GM23338 (cell line): Measurements from ENCODE around the gene FBXO8. TPM values are rescaled to one million over a fixed set of nuclear protein-coding genes. Genes with fewer than 3 reads are reported as not detected.

ENCODE experiments used
- ATAC-seq: fragments of 200-7000 bp; cut with Tn5 transposase; 3 replicates; pipeline ENCODE4 v1.9.1; 2020
- DNase-seq: peaks from one replicate; pipeline ENCODE4 v3.0.0-alpha.2; 2015; ENCODE audit warnings: low spot score
- H2AFZ ChIP-seq: fragments of 200-600 bp; sonication (generic); 2 replicates; pipeline ENCODE4 v1.8.0; 2016; ENCODE audit warnings: antibody characterized with exemption, mild to moderate bottlenecking, moderate library complexity
- H3F3A ChIP-seq: fragments of 200-600 bp; sonication (generic); replicated peaks from 2 replicates; pipeline ENCODE4 v1.8.0; 2017; ENCODE audit warnings: antibody characterized with exemption, mixed run types, low read depth
- H3K27ac ChIP-seq: fragments of 200-600 bp; sonication (generic); 2 replicates; pipeline ENCODE4 v1.6.1; 2016; ENCODE audit warnings: low read depth
- H3K27me3 ChIP-seq: fragments of 200-600 bp; sonication (generic); 2 replicates; pipeline ENCODE4 v1.8.0; 2016; ENCODE audit warnings: mild to moderate bottlenecking, mixed run types, moderate library complexity; ENCODE audit not compliant: insufficient read depth
- H3K36me3 ChIP-seq: fragments of 200-600 bp; sonication (generic); 2 replicates; pipeline ENCODE4 v1.8.0; 2016; ENCODE audit warnings: mild to moderate bottlenecking; ENCODE audit not compliant: insufficient read depth
- H3K4me1 ChIP-seq: fragments of 200-600 bp; sonication (generic); 2 replicates; pipeline ENCODE4 v1.8.0; 2016; ENCODE audit warnings: mild to moderate bottlenecking, moderate library complexity; ENCODE audit not compliant: insufficient read depth
- H3K4me2 ChIP-seq: fragments of 200-600 bp; sonication (generic); 2 replicates; pipeline ENCODE4 v1.7.1; 2017; ENCODE audit warnings: mixed run types
- H3K4me3 ChIP-seq: fragments of 200-600 bp; sonication (generic); 2 replicates; pipeline ENCODE4 v1.6.1; 2016; ENCODE audit warnings: mixed run types
- H3K79me2 ChIP-seq: fragments of 200-600 bp; sonication (generic); replicated peaks from 2 replicates; pipeline ENCODE4 v1.8.0; 2017; ENCODE audit warnings: mild to moderate bottlenecking; ENCODE audit not compliant: insufficient read depth
- H3K9me2 ChIP-seq: fragments of 200-600 bp; sonication (generic); 2 replicates; pipeline ENCODE4 v1.8.0; 2017; ENCODE audit not compliant: insufficient read depth
- H4K20me1 ChIP-seq: fragments of 200-600 bp; sonication (generic); replicated peaks from 2 replicates; pipeline ENCODE4 v1.8.0; 2017; ENCODE audit warnings: mild to moderate bottlenecking; ENCODE audit not compliant: insufficient read depth
- H3K27ac Mint-ChIP-seq: 2 replicates; pipeline ENCODE4 v1.8.0; 2020; ENCODE audit warnings: inconsistent platforms, mild to moderate bottlenecking, moderate library complexity, mixed read lengths
- H3K27me3 Mint-ChIP-seq: 3 replicates; pipeline ENCODE4 v1.8.0; 2022; ENCODE audit warnings: low read depth, mild to moderate bottlenecking, moderate library complexity, mixed read lengths, inconsistent platforms; ENCODE audit not compliant: insufficient read depth, poor library complexity
- H3K36me3 Mint-ChIP-seq: 3 replicates; pipeline ENCODE4 v1.8.0; 2021; ENCODE audit warnings: low read depth, mild to moderate bottlenecking, inconsistent platforms, moderate library complexity, mixed read lengths
- H3K4me1 Mint-ChIP-seq: 3 replicates; pipeline ENCODE4 v1.8.0; 2020; ENCODE audit warnings: mild to moderate bottlenecking, inconsistent platforms, mixed read lengths
- H3K4me3 Mint-ChIP-seq: 3 replicates; pipeline ENCODE4 v1.8.0; 2021; ENCODE audit warnings: moderate library complexity, mild to moderate bottlenecking, inconsistent platforms, mixed read lengths
- H3K9me3 Mint-ChIP-seq: 3 replicates; pipeline ENCODE4 v1.8.0; 2020; ENCODE audit warnings: moderate library complexity, mild to moderate bottlenecking, inconsistent platforms, mixed read lengths
- CREB1 ChIP-seq: fragments of 250-450 bp; sonication (Bioruptor Pico); IDR thresholded peaks from 2 replicates; pipeline ENCODE4 v1.5.0; 2020; ENCODE audit warnings: low read depth, mild to moderate bottlenecking, moderate library complexity
- EZH2 ChIP-seq: fragments of 200-600 bp; sonication (generic); IDR thresholded peaks from one replicate; pipeline ENCODE4 v1.8.0; 2017; ENCODE audit warnings: antibody characterized with exemption, mild to moderate bottlenecking, low read depth; ENCODE audit not compliant: unreplicated experiment
- STAT1 ChIP-seq: IDR thresholded peaks from one replicate; pipeline ENCODE4 v1.6.1; 2016; ENCODE audit warnings: antibody characterized with exemption; ENCODE audit not compliant: unreplicated experiment
- ZNF114 ChIP-seq: fragments of 250-450 bp; sonication (Bioruptor Pico); IDR thresholded peaks from 2 replicates; pipeline ENCODE4 v1.5.0; 2020; ENCODE audit warnings: mild to moderate bottlenecking, moderate library complexity
- polyA plus RNA-seq: library from polyadenylated mRNA; unstranded; fragments of >200 nt; fragmentation: Nextera tagmentation; extraction: Ambion mirVana; gene quantifications from 2 replicates; pipeline ENCODE4 v1.2.1, GENCODE V29; 2016
- total RNA-seq: library from RNA; depleted of rRNA; stranded (reverse); fragments of >200 nt; shearing (Covaris generic); gene quantifications from 2 replicates; pipeline ENCODE4 v1.2.3, GENCODE V29; 2014
- TF ChIP-seq, protein P1 (sequence below): fragments of 250-450 bp; sonication (Bioruptor Pico); IDR thresholded peaks from 2 replicates; pipeline ENCODE4 v1.5.0; 2020; ENCODE audit warnings: mild to moderate bottlenecking, moderate library complexity
- TF ChIP-seq, protein P2 (sequence below), 2 experiments: fragments of 200-600 bp in 1 of 2; sonication (generic) in 1 of 2; conservative IDR thresholded peaks; 2 replicates each; pipeline versions ENCODE4 v1.5.1 to v1.6.1; 2016 to 2017; ENCODE audit warnings: antibody characterized with exemption in 2 of 2, low read depth in 2 of 2, mild to moderate bottlenecking in 2 of 2, moderate library complexity in 1 of 2

Gene FBXO8
- total and polyA plus RNA-seq, 2 experiments from 2014 or later: 5.8 to 7.9 TPM

DNA sequence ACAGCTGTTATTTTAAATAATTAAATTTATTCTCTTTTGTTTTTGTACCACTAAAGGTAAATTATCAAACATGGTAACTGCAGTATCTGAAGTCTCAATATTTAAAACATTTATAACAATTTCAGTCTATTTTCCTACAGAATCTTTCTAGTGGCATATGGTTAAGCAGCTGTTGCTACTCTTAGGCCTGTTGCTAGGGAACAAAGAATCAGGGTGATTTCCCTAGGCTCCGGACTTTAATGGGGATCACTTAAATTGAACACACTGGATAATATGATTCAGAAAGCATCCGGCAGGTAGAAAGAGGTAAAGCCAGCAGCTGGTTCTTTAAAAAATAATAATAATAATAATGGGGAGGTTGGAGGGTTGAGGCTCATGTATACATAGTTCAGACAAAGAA is 17.6 kb downstream of the FBXO8 start:
- Histone ChIP-seq H3K4me2 (no peak overlapping the region), H3K9me2 (no peaks in the 10 kb centered on the region), H4K20me1 (no peaks in the 10 kb centered on the region), H3K27me3 (no peaks in the 10 kb centered on the region), H3F3A (no peaks in the 10 kb centered on the region), H3K79me2 (no peaks in the 10 kb centered on the region), H2AFZ (no peak overlapping the region), H3K36me3 (no peaks in the 10 kb centered on the region), H3K27ac (no peak overlapping the region), H3K4me1 (no peaks in the 10 kb centered on the region), H3K4me3 (no peak overlapping the region)
- H3K9me3 Mint-ChIP-seq: no peaks in the 10 kb centered on the region
- TF ChIP-seq CREB1 (CRISPR knock-in tag): no peak
- TF ChIP-seq, protein P1, sequence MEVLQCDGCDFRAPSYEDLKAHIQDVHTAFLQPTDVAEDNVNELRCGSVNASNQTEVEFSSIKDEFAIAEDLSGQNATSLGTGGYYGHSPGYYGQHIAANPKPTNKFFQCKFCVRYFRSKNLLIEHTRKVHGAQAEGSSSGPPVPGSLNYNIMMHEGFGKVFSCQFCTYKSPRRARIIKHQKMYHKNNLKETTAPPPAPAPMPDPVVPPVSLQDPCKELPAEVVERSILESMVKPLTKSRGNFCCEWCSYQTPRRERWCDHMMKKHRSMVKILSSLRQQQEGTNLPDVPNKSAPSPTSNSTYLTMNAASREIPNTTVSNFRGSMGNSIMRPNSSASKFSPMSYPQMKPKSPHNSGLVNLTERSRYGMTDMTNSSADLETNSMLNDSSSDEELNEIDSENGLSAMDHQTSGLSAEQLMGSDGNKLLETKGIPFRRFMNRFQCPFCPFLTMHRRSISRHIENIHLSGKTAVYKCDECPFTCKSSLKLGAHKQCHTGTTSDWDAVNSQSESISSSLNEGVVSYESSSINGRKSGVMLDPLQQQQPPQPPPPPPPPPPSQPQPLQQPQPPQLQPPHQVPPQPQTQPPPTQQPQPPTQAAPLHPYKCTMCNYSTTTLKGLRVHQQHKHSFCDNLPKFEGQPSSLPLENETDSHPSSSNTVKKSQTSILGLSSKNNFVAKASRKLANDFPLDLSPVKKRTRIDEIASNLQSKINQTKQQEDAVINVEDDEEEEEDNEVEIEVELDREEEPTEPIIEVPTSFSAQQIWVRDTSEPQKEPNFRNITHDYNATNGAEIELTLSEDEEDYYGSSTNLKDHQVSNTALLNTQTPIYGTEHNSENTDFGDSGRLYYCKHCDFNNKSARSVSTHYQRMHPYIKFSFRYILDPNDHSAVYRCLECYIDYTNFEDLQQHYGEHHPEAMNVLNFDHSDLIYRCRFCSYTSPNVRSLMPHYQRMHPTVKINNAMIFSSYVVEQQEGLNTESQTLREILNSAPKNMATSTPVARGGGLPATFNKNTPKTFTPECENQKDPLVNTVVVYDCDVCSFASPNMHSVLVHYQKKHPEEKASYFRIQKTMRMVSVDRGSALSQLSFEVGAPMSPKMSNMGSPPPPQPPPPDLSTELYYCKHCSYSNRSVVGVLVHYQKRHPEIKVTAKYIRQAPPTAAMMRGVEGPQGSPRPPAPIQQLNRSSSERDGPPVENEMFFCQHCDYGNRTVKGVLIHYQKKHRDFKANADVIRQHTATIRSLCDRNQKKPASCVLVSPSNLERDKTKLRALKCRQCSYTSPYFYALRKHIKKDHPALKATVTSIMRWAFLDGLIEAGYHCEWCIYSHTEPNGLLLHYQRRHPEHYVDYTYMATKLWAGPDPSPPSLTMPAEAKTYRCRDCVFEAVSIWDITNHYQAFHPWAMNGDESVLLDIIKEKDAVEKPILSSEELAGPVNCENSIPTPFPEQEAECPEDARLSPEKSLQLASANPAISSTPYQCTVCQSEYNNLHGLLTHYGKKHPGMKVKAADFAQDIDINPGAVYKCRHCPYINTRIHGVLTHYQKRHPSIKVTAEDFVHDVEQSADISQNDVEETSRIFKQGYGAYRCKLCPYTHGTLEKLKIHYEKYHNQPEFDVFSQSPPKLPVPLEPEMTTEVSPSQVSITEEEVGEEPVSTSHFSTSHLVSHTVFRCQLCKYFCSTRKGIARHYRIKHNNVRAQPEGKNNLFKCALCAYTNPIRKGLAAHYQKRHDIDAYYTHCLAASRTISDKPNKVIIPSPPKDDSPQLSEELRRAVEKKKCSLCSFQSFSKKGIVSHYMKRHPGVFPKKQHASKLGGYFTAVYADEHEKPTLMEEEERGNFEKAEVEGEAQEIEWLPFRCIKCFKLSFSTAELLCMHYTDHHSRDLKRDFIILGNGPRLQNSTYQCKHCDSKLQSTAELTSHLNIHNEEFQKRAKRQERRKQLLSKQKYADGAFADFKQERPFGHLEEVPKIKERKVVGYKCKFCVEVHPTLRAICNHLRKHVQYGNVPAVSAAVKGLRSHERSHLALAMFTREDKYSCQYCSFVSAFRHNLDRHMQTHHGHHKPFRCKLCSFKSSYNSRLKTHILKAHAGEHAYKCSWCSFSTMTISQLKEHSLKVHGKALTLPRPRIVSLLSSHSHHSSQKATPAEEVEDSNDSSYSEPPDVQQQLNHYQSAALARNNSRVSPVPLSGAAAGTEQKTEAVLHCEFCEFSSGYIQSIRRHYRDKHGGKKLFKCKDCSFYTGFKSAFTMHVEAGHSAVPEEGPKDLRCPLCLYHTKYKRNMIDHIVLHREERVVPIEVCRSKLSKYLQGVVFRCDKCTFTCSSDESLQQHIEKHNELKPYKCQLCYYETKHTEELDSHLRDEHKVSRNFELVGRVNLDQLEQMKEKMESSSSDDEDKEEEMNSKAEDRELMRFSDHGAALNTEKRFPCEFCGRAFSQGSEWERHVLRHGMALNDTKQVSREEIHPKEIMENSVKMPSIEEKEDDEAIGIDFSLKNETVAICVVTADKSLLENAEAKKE (CRISPR knock-in tag): no peak
- TF ChIP-seq, protein P2, sequence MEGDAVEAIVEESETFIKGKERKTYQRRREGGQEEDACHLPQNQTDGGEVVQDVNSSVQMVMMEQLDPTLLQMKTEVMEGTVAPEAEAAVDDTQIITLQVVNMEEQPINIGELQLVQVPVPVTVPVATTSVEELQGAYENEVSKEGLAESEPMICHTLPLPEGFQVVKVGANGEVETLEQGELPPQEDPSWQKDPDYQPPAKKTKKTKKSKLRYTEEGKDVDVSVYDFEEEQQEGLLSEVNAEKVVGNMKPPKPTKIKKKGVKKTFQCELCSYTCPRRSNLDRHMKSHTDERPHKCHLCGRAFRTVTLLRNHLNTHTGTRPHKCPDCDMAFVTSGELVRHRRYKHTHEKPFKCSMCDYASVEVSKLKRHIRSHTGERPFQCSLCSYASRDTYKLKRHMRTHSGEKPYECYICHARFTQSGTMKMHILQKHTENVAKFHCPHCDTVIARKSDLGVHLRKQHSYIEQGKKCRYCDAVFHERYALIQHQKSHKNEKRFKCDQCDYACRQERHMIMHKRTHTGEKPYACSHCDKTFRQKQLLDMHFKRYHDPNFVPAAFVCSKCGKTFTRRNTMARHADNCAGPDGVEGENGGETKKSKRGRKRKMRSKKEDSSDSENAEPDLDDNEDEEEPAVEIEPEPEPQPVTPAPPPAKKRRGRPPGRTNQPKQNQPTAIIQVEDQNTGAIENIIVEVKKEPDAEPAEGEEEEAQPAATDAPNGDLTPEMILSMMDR (conservative IDR thresholded peaks at IDR 0.05; ENCODE audit: low read depth in 2 of 2): no peak
- TF ChIP-seq ZNF114 (CRISPR knock-in tag): no peak
- peaks cover 2% of the 10 kb centered on the region for H3K27me3 Mint-ChIP-seq
- H3K36me3 Mint-ChIP-seq: no peaks in the 10 kb centered on the region
- no peak for ATAC-seq
- H3K4me3 Mint-ChIP-seq: no peak overlapping the region
- no peaks in the 10 kb centered on the region for H3K4me1 Mint-ChIP-seq
- no peak overlapping the region for H3K27ac Mint-ChIP-seq
- no peak for DNase-seq

DNA sequence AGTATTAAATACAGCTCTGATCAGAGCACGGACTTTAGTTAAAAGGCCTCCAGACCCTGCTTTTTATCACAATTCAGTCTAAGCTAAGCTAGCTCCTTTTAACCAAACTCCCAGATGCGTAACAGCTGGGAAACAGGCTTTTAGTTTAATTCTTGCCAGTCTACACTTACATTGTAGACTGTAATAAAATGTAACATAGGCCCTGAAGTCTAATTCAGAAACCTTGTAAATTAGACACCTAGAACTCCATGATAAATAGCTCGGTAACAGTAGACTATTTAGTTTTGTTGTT is 20.1 kb downstream of the FBXO8 start:
- Mint-ChIP-seq H3K4me1 (no peaks in the 10 kb centered on the region), H3K36me3 (no peaks in the 10 kb centered on the region), H3K4me3 (no peak overlapping the region), H3K27me3 (no peaks in the 10 kb centered on the region), H3K9me3 (no peaks in the 10 kb centered on the region), H3K27ac (no peak overlapping the region)
- Histone ChIP-seq H3K9me2 (no peaks in the 10 kb centered on the region), H2AFZ (no peak overlapping the region), H3K4me2 (no peak overlapping the region), H3K36me3 (no peaks in the 10 kb centered on the region), H3K27ac (no peak overlapping the region), H3K79me2 (no peaks in the 10 kb centered on the region), H3K4me1 (no peaks in the 10 kb centered on the region), H3K27me3 (no peaks in the 10 kb centered on the region), H3F3A (no peaks in the 10 kb centered on the region), H3K4me3 (no peak overlapping the region), H4K20me1 (no peaks in the 10 kb centered on the region)
- ATAC-seq (no peak), DNase-seq (no peak)
- TF ChIP-seq STAT1 (no peak), EZH2 (no peak)
